SK-N-DZ (cell line): ENCODE measurements around the gene HAO1.
"Not testable (repeated sequence)": the region's sequence is repeated elsewhere in the genome, so short reads cannot be mapped to it uniquely, and the experiment has no call there.

Source experiments
- DNase-seq: peaks from one replicate; pipeline ENCODE4 v3.0.0-alpha.2; 2015; ENCODE audit warnings: low spot score
- small RNA-seq, 2 experiments: library from RNA; depleted of rRNA; stranded (forward); fragments of <200 nt; gene quantifications; one replicate each; pipeline ENCODE3, GENCODE V24; 2014

The HAO1 gene

DNA sequence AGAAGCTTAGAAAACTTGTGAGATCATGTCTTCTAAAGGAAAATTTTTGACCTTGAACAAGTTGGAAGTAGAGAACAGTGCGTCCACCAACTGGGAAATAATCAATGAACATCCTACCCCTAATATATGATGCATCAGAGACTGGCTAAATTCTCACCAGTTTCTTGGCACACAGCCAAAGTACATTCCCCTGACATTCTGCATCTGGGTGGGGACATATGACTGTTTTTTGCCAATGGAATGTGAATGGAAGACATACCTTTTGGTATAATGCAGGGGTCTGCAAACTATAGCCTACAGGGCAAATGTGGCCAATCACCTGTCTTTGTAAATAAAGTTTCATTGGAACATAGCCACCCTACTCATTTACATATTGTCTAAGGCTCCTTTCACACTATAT, 84.7 kb downstream of the HAO1 start:
- no peak for DNase-seq

DNA sequence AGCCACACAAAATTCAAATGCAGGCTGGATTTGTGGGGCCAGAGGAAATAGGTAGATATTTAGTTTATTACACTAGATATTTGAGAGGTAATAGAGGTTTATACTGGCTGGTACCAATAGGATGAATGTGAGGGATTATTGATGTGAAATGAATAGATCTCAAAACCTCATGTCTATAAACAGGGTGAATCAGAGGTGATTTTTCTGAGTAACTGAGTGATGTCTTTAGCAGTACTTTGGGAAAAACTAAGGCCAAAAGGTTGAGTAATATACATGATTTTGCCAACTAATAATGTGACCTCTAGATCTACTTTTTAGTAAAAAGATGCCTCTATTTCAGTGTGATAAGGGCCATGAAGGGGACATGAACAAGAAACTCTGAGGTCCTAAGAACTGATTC, 86.8 kb downstream of the HAO1 start:
- DNase-seq: no peak

DNA sequence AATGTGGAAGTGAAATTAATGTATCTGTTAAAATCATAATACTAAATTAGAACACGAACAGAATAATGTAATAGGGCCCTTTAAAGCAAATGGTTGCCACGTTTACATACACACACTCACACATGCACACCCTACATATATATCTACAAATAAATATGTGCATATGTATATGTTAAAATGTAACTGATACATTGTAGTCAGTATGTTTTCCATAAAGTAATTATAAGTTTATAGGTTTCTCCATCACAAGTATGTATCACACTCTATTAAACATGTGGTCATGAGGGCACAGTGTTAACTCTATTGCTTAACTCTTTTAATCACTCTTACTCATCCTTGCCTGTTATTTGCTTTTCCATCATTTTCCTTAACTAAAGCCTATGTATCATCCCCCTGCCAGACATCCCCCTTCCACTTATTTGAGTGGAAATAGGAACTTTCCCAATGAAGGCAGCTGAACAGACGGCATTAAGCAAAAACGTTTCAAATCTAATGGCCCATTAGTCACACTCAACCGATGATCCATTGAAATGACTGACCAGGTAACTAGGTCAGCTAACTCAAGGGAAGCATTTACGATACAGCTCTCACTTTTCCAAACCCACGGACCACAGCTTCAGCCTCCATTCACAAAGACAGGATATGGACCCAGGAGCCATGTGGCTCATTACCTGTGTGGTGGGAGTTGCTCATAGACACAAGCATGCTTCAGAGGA, 89.3 kb downstream of the HAO1 start:
- DNase-seq: no peak

DNA sequence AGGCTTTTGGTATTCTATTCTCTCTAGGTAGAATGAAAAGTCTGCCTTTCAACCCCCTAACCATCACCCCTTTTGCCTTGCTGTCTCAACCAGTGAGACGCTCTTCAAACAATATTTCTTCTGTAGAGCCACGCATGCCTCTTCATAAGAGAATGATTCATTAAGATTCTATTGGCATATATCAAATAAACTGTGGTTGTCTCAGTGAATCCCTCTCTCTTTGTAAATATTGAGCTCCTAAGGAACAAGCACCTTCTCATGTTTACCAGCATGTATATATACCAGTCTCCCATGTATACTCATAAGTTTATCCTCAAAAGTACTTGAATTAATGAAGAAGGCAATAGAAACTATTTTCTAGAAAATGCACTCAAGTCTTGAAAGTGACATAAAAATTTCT, 90.6 kb downstream of the HAO1 start:
- DNase-seq: no peak

DNA sequence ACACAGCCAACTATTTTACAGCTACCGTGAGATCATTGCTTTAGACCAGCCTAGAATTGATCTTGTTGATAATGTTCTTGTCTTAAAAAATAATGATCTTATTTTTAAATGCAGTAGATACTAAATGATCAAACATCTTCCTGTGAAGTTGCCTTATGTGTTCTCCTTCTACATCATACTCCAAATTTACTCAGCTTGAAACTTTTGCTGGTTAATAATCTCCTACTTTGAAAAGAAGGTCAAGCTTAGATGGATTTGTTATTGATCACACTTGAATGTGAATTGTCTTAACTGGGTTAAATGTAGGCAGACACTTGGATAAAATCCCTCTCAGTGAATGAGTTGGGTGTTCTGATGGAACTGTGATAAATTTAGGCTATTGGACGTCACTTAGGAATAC, 91.9 kb downstream of the HAO1 start:
- no peak for DNase-seq

DNA sequence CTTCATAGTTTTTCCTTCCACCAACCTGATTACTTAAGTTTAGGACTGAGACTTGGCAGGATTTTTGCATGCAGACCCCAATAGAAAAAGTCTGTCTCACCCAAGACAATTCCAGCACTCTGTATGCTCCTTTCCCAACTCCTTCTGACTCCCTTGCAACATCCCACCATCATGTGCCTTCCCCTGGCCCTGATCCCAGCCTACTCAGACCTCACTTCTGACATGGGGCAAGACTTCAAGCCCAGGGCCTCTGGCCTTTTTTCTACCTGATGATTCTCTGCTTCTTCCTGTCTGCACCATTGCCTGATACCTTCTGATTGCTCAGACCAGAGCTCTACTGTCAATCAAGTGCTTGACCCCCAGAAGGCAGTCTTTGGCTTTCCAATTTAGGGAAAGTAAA, 96.6 kb downstream of the HAO1 start:
- DNase-seq: no peak

DNA sequence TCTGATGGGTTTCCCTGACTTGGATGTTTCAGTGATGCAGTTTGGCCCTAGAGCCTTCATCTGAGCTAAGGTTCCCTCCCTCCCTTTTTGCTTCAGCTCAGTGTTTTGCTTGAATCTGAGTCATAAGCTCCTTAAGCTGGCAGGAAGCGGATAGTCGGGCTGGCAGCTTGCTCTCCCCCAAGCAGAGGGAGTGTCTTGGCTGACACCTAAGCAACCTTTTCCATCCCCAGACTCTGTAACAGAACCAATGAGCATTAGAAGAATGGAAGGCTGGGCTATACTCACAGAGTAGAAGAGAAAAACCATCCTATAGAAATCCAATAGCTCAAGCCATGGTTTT, 98.3 kb downstream of the HAO1 start:
- no peak for DNase-seq

DNA sequence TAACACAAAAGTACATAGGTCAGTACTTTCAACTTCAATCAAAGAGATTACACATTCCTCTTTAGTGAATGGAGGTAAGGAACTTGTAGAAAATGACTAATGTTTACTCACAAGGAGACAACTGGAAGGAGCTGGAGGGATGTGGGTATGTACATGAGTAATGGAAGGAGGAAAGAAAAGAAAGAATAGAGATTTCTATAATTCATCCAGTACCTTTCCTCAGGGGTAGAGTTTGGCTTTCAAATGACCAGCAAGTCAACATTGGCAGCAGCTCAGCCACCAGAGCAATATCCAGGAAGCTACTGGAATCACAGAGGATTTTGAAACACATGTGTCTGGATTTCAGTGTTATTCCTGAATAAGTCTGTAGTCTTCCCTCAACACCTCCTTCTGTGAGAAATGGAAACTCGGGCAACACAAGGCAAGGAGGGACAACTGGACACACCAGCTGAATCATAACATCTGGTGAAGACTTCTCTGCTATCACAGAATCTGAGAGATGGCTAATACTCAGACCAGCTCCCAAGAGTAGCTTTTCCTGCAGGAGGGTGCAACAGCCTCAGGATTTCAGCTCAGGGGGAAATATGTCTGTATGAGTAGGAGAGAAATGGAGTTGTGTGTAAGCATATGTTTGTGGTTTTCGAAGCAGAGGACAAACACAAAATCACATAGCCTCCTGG, 98.8 kb downstream of the HAO1 start:
- DNase-seq: no peak

DNA sequence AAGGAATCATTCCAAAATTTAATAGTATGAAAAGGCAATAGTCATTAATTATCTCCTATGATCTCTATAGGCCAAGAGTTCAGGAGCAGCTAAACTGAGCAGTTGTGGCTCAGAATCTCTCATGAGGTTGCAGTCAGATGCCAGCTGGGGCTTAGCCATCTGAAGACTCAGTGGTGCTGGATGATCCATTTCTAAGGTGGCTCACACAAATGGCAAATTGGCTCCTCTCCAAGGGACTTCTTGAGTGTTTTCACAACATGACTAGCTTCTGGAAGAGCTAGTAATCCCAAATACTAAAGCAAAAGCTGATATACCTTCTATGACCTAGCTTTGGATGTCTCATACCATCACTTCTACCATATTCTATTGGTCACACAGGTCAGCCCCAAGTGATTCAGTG, 104.2 kb downstream of the HAO1 start:
- DNase-seq: no peak

DNA sequence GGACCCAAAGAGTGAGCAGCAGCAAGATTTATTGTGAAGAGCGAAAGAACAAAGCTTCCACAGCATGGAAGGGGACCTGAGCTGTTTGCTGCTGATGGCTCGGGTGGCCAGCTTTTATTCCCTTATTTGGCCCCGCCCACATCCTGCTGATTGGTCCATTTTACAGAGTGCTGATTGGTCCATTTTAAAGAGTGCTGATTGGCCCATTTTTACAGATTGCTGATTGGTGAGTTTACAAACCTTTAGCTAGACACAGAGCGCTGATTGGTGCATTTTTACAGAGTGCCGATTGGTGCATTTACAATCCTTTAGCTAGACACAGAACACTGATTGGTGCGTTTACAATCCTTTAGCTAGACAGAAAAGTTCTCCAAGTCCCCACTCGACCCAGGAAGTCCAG, 105.8 kb downstream of the HAO1 start:
- DNase-seq: not testable (repeated sequence)

Small RNA genes within 50 kb of the gene (small RNA-seq; reads per million reads assigned to genes)
- gene AL021879.1: 0 reads per million in 2 experiments
